ENCODE data around the gene ADGRB3.

- TF ChIP-seq CTCF (conservative IDR thresholded peaks at IDR 0.05; ENCODE audit: low read depth, low read length): no peak
- TF ChIP-seq EZH2 (IDR thresholded peaks at IDR 0.05; ENCODE audit: borderline replicate concordance, low read depth, low read length, poor library complexity, severe bottlenecking): no peak
These were observed 407.2 kb downstream of the ADGRB3 start for GRCh38 chr6:69042297-69042696.

Data from A673 (cell line).